HCT116 (cell line): Measurements from ENCODE around the gene C15orf61.
A peak's percentile ranks its signal among the peaks of the same experiment; 100 is the strongest.

Experiments used
- CEBPB ChIP-seq: IDR thresholded peaks from 2 replicates; pipeline ENCODE4 v1.6.1; 2012; ENCODE audit warnings: low read depth
- CTCF ChIP-seq, 3 experiments: fragments of 200-600 bp in 1 of 3; sonication (generic) in 1 of 3; IDR thresholded peaks in 2 of 3; conservative IDR thresholded peaks in 1 of 3; 2 replicates each; pipeline ENCODE4 v1.5.1; 2012 to 2017; ENCODE audit warnings: low read depth in 2 of 3, low read length in 2 of 3, antibody characterized with exemption in 1 of 3, borderline replicate concordance in 1 of 3, control low read depth in 1 of 3, mild to moderate bottlenecking in 1 of 3, mixed read lengths in 1 of 3, mixed run types in 1 of 3, moderate library complexity in 1 of 3; ENCODE audit not compliant: insufficient read depth in 1 of 3
- ELF1 ChIP-seq: IDR thresholded peaks from 2 replicates; pipeline ENCODE4 v1.6.1; 2012; ENCODE audit warnings: low read depth, borderline replicate concordance
- EZH2 ChIP-seq: fragments of 200-600 bp; sonication (generic); IDR thresholded peaks from 2 replicates; pipeline ENCODE4 v1.6.1; 2017; ENCODE audit warnings: antibody characterized with exemption, mixed run types
- EZH2phosphoT487 ChIP-seq: fragments of 200-600 bp; IDR thresholded peaks from 2 replicates; pipeline ENCODE4 v1.6.1; 2018; ENCODE audit warnings: antibody characterized with exemption, borderline replicate concordance
- JUND ChIP-seq: IDR thresholded peaks from 2 replicates; pipeline ENCODE4 v1.6.1; 2012
- MAX ChIP-seq: IDR thresholded peaks from 2 replicates; pipeline ENCODE4 v1.6.1; 2012
- POLR2A ChIP-seq: IDR thresholded peaks from 2 replicates; pipeline ENCODE4 v1.7.0; 2011; ENCODE audit warnings: borderline replicate concordance; ENCODE audit not compliant: insufficient read depth, insufficient read length; ENCODE audit errors: extremely low read depth
- TCF7L2 ChIP-seq: IDR thresholded peaks from 2 replicates; pipeline ENCODE4 v1.7.0; 2011; ENCODE audit warnings: borderline replicate concordance, inconsistent platforms; ENCODE audit not compliant: insufficient read depth, insufficient read length; ENCODE audit errors: extremely low read depth
- YY1 ChIP-seq: IDR thresholded peaks from 2 replicates; pipeline ENCODE4 v1.6.1; 2011; ENCODE audit warnings: low read length, low read depth, moderate library complexity, mild to moderate bottlenecking; ENCODE audit not compliant: insufficient replicate concordance; ENCODE audit errors: extremely low read depth

GRCh38 chr15:67542420-67543347 is 21.8 kb downstream of the C15orf61 start, which contains the start of gene MAP2K5:
- TF ChIP-seq CTCF (IDR thresholded peaks at IDR 0.05 in 2 of 3, conservative IDR thresholded peaks at IDR 0.05 in 1 of 3; ENCODE audit: borderline replicate concordance in 1 of 3, insufficient read depth in 1 of 3, low read depth in 2 of 3, low read length in 2 of 3): no peak
- peak; percentile 58 for TF ChIP-seq POLR2A
- no peak for TF ChIP-seq JUND
- no peak for TF ChIP-seq EZH2
- TF ChIP-seq TCF7L2: no peak
- TF ChIP-seq MAX: peak; percentile 68; the same call in 1 of the 2 replicates
- TF ChIP-seq ELF1: no peak; the same call in 1 of the 2 replicates
- no peak for TF ChIP-seq EZH2phosphoT487
- TF ChIP-seq YY1: peak; percentile 97
- no peak for TF ChIP-seq CEBPB
